Stimulated activated CD8-positive, alpha-beta memory T cell treated with anti-CD3 and anti-CD28 coated beads, Interleukin-7, amount 100 ng/mL, for 4 hours (primary cell): Measurements from ENCODE around the gene GDPD1.
"Not testable (repeated sequence)": the region's sequence is repeated elsewhere in the genome, so short reads cannot be mapped to it uniquely, and the experiment has no call there.

Source experiments
- DNase-seq, 2 donors: peaks; one replicate each; pipeline ENCODE4 v3.0.0-alpha.2; 2020; ENCODE audit warnings: low read depth in 2 of 2

Gene GDPD1

GRCh38 chr17:59220328-59221158, at the start of gene GDPD1:
TSS of gene GDPD1 (plus strand) at chr17:59220511. CDS start at chr17:59220610, 99 bp downstream.
- peak; percentile 91 to 96 for DNase-seq

- no peak for DNase-seq
These were observed 47.8 kb upstream of the GDPD1 start for GRCh38 chr17:59172436-59173004.

- no peak for DNase-seq
These were observed 45.6 kb upstream of the GDPD1 start for GRCh38 chr17:59174671-59175070.

- DNase-seq, result no peak
These were observed 45.2 kb upstream of the GDPD1 start for GRCh38 chr17:59175076-59175475.

GRCh38 chr17:59178266-59178985, 41.9 kb upstream of the GDPD1 start:
- no peak for DNase-seq

- DNase-seq, result not testable (repeated sequence)
These were observed 40.7 kb upstream of the GDPD1 start for GRCh38 chr17:59179601-59180000.

GRCh38 chr17:59180626-59181025, 39.7 kb upstream of the GDPD1 start:
- DNase-seq, result no peak

GRCh38 chr17:59181481-59181880, 38.8 kb upstream of the GDPD1 start:
- no peak for DNase-seq

GRCh38 chr17:59185997-59186396, 34.3 kb upstream of the GDPD1 start:
- DNase-seq, result no peak

- no peak for DNase-seq
These were observed 33.5 kb upstream of the GDPD1 start for GRCh38 chr17:59186850-59187249.

GRCh38 chr17:59190806-59191205, 29.5 kb upstream of the GDPD1 start:
- DNase-seq, result no peak

- no peak for DNase-seq
These were observed 26.9 kb upstream of the GDPD1 start for GRCh38 chr17:59193336-59193862.

GRCh38 chr17:59199398-59199797, 20.9 kb upstream of the GDPD1 start:
- no peak for DNase-seq

GRCh38 chr17:59202320-59202719, 18.0 kb upstream of the GDPD1 start:
- no peak for DNase-seq

GRCh38 chr17:59219370-59219769, 941 bp upstream of the GDPD1 start:
- DNase-seq, result no peak

GRCh38 chr17:59219992-59220327, 351 bp upstream of the GDPD1 start:
- no peak for DNase-seq

- DNase-seq, result no peak
These were observed 992 bp downstream of the GDPD1 start for GRCh38 chr17:59221159-59221847.

GRCh38 chr17:59223813-59224212, 3.5 kb downstream of the GDPD1 start:
- no peak for DNase-seq

- not testable (repeated sequence) for DNase-seq
These were observed 8.3 kb downstream of the GDPD1 start for GRCh38 chr17:59228588-59228987.

- DNase-seq, result no peak
These were observed 10.5 kb downstream of the GDPD1 start for GRCh38 chr17:59230764-59231163.

GRCh38 chr17:59234631-59235030, 14.3 kb downstream of the GDPD1 start:
- DNase-seq, result no peak

- DNase-seq, result no peak
These were observed 18.6 kb downstream of the GDPD1 start for GRCh38 chr17:59238906-59239305.
